Mucosa of gallbladder (tissue), 1 donor: ENCODE data around the gene AKAP12. TPM values are rescaled to one million over a fixed set of nuclear protein-coding genes. Genes with fewer than 3 reads are reported as not detected.
"Not testable (repeated sequence)": the region's sequence is repeated elsewhere in the genome, so short reads cannot be mapped to it uniquely, and the experiment has no call there.

Experiments
- DNase-seq: peaks from one replicate; pipeline ENCODE4 v3.0.0-alpha.2; 2020; ENCODE audit warnings: low spot score
- total RNA-seq: library from RNA; stranded (reverse); gene quantifications from one replicate; pipeline ENCODE4 v1.2.1, GENCODE V29; 2021
- donor health status: DM: no; HTN: no; CAD: no.

AKAP12 gene
- total RNA-seq, 1 donor from 2014 or later, result 81.0 TPM

DNA sequence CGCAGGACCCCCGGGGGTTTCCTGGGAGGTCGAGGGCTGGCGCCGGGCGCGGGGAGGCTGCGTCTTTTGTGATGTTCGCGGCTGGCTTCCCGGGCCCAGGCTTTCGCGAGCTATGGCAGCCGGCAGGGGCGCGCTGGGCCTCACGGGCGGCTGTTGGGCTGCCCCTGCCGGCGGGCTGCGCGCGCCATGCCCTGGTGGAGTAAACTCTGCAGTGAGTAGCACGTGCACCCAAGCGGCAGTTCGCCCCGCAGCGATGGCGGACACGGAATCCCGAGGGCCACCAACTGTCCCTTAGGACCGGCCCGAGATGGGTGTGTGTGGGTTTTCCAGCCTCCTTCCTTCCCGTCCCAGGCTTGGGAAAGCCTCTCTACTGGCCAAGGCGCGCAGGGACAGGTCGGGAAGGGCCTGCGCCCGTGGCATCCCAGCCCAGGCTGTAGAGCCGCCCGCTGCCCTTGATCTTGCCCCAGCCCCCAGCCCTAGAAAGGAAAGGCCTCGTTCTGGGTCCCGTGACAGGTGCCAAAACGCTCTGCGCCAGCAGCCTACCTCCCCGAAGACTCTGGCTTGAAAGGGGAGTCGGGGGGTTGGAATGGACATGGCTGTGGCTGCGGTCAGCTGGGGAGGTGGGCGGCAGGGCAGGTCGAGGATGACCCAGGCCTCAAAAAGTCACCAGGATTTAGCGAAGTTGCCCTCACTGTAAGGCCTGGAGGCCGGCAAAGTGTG lies 101.9 kb downstream of the AKAP12 start:
- DNase-seq, result no peak

DNA sequence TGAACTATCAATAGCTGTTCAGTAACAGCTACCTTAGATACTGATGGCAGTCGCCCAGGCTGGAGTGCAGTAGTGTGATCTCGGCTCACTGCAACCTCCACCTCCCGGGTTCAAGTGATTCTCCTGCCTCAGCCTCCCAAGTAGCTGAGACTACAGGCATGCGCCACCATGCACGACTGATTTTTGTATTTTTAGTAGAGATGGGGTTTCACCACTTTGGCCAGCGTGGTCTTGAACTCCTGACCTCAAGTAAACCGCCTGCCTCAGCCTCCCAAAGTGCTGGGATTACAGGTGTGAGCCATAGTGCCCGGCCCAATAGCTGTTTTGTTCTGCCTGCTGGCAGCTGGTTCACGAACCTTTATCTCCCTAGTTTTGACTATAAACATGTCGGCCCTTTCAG lies 103.0 kb downstream of the AKAP12 start:
- DNase-seq, result not testable (repeated sequence)

DNA sequence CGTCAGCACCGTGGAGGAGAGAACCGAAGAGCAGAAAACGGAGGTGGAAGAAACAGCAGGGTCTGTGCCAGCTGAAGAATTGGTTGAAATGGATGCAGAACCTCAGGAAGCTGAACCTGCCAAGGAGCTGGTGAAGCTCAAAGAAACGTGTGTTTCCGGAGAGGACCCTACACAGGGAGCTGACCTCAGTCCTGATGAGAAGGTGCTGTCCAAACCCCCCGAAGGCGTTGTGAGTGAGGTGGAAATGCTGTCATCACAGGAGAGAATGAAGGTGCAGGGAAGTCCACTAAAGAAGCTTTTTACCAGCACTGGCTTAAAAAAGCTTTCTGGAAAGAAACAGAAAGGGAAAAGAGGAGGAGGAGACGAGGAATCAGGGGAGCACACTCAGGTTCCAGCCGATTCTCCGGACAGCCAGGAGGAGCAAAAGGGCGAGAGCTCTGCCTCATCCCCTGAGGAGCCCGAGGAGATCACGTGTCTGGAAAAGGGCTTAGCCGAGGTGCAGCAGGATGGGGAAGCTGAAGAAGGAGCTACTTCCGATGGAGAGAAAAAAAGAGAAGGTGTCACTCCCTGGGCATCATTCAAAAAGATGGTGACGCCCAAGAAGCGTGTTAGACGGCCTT lies 110.0 kb downstream of the AKAP12 start:
- DNase-seq, result no peak

DNA sequence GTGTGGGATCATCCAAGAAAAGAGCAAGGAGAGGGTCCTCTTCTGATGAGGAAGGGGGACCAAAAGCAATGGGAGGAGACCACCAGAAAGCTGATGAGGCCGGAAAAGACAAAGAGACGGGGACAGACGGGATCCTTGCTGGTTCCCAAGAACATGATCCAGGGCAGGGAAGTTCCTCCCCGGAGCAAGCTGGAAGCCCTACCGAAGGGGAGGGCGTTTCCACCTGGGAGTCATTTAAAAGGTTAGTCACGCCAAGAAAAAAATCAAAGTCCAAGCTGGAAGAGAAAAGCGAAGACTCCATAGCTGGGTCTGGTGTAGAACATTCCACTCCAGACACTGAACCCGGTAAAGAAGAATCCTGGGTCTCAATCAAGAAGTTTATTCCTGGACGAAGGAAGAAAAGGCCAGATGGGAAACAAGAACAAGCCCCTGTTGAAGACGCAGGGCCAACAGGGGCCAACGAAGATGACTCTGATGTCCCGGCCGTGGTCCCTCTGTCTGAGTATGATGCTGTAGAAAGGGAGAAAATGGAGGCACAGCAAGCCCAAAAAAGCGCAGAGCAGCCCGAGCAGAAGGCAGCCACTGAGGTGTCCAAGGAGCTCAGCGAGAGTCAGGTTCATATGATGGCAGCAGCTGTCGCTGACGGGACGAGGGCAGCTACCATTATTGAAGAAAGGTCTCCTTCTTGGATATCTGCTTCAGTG lies 110.8 kb downstream of the AKAP12 start:
- no peak for DNase-seq

DNA sequence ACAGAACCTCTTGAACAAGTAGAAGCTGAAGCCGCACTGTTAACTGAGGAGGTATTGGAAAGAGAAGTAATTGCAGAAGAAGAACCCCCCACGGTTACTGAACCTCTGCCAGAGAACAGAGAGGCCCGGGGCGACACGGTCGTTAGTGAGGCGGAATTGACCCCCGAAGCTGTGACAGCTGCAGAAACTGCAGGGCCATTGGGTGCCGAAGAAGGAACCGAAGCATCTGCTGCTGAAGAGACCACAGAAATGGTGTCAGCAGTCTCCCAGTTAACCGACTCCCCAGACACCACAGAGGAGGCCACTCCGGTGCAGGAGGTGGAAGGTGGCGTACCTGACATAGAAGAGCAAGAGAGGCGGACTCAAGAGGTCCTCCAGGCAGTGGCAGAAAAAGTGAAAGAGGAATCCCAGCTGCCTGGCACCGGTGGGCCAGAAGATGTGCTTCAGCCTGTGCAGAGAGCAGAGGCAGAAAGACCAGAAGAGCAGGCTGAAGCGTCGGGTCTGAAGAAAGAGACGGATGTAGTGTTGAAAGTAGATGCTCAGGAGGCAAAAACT lies 111.5 kb downstream of the AKAP12 start:
- no peak for DNase-seq

DNA sequence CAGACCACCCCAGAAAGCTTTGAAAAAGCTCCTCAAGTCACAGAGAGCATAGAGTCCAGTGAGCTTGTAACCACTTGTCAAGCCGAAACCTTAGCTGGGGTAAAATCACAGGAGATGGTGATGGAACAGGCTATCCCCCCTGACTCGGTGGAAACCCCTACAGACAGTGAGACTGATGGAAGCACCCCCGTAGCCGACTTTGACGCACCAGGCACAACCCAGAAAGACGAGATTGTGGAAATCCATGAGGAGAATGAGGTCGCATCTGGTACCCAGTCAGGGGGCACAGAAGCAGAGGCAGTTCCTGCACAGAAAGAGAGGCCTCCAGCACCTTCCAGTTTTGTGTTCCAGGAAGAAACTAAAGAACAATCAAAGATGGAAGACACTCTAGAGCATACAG lies 112.0 kb downstream of the AKAP12 start:
- no peak for DNase-seq

DNA sequence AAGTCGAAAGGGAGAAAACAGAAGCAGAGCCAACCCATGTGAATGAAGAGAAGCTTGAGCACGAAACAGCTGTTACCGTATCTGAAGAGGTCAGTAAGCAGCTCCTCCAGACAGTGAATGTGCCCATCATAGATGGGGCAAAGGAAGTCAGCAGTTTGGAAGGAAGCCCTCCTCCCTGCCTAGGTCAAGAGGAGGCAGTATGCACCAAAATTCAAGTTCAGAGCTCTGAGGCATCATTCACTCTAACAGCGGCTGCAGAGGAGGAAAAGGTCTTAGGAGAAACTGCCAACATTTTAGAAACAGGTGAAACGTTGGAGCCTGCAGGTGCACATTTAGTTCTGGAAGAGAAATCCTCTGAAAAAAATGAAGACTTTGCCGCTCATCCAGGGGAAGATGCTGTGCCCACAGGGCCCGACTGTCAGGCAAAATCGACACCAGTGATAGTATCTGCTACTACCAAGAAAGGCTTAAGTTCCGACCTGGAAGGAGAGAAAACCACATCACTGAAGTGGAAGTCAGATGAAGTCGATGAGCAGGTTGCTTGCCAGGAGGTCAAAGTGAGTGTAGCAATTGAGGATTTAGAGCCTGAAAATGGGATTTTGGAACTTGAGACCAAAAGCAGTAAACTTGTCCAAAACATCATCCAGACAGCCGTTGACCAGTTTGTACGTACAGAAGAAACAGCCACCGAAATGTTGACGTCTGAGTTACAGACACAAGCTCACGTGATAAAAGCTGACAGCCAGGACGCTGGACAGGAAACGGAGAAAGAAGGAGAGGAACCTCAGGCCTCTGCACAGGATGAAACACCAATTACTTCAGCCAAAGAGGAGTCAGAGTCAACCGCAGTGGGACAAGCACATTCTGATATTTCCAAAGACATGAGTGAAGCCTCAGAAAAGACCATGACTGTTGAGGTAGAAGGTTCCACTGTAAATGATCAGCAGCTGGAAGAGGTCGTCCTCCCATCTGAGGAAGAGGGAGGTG lies 112.9 kb downstream of the AKAP12 start:
- DNase-seq, result no peak

DNA sequence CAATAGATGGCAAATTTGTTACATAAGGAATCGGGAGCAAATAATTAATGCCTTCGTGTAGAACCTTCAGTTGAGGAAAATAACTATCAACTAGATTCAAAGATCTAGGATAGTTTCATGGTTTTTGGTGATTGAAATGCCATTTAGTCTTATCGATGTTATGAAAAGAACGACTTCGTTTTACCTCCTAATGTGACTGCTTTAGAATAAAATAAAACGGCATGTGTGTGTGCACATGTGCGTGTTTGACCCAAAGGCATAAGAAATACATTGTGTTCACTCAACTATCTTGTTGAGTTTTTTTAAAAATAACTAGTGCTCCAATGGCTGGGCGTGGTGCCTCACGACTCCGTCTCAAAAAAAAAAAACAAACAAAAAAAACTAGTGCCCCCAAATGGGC lies 114.0 kb downstream of the AKAP12 start:
- no peak for DNase-seq

DNA sequence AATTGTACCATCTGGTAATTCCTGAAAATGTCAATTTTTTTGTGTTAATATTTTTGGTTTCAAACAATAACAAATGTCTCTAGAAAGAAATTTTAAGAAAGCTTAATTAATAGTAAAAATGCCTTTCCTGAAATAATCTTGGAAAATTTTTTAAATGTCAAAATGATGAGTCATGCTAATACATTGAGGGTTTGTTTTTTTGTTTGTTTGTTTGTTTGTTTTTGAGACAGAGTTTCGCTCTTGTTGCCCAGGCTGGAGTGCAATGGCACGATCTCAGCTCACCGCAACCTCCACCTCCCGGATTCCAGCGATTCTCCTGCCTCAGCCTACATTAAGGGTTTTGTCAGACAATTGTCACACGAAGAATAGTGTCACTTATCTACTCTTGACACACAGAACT lies 117.2 kb downstream of the AKAP12 start:
- DNase-seq, result not testable (repeated sequence)

DNA sequence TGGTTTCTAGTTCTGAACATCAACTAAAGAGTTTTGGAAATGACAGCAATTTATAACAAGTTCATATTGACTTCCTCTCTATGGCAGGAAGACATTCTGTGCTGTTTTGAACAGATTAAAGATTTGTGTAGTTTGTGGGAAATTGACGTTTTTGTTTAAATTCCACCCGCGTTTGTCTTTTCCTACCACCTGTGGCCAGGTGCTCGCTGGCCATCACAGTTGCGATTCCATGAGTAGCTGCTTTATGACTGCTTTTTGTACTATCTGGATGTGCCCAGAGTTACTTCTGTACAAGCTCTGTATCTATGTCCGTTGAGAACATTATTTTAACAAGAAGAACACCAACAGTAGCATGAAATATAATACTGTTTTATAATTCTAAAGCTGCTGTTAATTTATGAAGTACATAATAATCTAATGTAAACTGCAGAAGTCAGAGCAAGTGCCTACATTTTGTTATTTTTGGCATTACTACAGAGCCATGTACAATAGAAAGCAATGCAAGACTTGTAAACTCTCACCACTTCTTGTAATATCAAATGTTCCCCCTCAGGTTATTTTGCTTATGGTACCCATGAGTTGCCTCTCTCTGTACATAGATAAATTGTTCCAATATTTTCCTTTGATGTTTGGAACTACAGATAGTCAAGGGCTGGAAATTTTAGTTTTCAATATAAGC lies 118.1 kb downstream of the AKAP12 start:
- no peak for DNase-seq

DNA sequence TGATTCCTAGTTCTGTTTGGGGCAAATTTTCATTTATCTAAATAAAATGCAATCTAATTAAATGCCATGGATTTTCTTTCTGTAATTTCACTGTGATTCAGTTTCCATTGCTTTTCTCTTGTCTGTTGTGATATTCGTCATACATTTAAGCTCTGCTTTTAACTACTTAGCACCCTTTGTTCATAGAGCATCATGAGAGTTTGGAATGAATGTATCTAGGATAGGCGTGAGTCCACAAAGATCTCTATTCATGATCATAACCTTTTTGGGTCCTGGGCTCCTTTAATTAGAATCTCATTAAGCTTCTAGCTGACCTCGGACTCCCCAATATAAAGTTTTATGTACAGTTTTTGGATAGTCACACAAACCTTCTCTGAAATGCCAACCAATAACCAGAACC lies 118.7 kb downstream of the AKAP12 start:
- no peak for DNase-seq

DNA sequence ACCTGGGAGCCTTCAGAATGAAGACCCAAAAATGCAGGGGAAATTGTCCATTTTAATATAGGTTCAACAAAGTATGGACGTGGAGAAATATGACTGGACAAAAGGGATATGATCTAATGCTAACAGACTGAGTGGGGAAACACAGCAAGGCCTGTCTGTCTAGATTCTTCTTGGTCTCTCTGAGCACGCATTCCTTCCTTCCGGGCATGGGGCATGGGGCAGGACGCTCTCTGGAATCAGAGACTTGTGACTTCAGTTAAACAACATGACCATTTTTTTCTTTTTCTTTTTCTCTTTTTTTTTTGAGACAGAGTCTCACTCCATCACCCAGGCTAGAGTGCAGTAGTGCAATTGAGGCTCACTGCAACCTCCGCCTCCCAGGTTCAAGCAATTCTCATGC lies 119.7 kb downstream of the AKAP12 start:
- DNase-seq, result no peak

DNA sequence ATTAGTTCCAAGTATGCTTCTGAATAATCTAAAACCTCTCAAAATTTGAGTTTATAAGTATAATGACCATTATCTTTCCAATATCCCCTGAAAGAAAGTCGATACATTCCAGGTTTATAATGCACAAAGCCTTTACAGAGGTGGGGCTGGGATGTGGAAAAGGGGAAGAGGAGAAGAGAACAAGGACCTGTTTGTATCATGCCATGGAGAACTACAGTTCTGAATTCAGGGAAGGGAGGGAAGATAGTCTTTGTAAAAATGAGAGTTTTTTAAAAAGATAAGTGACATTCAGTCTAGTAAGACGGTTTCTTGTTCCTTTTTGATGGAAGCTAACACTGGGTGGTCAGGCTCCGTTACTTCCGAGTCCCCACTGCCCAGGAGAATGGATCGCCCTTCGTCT lies 125.5 kb downstream of the AKAP12 start:
- DNase-seq, result no peak

DNA sequence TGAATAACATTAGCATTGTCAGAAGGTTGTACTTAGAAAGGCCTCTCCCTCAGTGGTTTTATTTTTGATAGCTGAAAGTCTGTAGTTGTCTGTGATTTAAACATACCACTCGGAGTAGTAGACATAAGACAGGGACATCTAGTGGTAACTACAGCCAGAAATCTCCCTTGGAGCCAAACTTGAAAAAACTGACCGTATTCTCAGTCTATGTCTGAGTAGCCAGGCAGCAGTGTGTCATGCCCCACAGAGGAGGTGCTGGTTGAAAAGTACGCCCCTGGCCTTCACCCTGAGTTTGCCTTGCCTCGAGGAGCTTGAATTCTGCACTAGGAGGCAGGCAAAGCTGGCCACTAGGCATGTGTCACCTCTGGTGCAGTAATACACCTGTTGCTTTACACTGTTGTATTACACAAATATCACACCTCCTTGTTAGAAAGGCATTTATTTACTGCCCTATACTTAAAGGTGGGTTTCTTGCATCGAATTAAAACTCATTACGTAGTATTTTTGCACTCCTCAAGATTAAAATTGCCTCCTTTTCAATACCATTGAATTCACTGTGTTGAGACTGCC lies 130.8 kb downstream of the AKAP12 start:
- DNase-seq, result no peak

DNA sequence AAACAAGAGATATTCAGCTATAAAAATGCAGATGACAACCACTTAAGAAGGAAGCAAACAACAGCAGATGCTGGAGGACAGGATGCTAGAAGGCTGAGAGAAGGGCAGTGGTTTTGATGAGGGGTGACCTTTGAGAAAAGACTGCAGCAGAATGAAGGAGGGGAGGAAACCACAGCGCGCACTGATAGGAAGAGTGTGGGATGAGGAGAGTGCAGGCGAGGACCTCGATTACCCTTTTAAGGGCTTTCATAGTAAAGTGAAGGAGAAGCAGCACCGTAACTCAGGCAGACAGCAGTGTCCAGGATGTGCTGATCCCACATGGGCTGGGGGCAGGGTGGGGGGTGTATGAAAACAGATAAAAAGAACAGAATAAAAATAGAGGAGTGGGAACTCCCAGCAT lies 132.4 kb downstream of the AKAP12 start:
- DNase-seq, result no peak

DNA sequence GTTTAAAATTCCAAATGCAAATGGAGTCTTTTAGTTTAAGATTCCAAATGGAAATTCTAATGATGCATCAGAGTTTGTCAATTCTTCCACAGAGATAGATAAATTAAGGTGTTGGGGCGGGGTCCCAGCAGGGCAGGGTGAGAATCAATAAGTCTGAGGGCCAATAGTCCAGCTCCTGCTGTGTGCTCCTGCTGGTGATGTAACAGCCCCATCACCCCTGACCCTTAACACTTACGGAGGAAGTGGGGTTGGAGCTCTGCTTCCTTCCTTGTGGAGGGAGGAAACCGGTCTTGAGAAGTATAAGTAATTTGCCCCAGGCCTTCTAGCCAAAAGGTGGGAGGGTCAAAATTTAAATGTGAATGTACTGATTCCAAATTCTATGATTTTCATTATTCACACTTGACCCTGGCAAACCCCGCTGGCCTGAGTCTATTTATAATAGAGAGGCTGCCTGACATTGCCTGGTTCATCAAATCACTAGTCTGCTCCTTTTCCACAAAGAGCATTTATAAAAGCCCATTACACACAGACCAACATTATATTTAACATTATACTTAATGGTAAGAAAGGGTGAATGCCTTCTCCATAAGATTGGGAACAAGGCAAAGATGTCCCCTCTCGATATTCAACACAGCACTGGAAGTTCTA lies 134.4 kb downstream of the AKAP12 start:
- no peak for DNase-seq

DNA sequence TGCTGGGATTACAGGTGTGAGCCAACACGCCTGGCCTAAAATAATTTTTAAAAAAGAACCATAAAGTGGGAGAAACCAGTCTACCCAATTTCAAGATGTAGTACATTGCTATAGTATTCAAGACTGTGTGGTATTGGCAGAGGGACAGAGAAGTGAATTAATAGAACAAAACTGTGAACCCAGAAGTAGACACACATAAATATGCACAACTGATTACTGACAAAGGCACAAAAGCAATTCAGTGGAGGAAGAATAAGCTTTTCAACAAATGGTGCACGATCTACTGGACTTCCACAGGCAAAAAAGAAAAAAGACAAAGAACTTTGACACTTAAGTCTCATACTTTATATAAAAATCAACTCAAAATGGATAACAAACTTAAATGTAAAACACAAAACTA lies 136.1 kb downstream of the AKAP12 start:
- DNase-seq, result no peak

DNA sequence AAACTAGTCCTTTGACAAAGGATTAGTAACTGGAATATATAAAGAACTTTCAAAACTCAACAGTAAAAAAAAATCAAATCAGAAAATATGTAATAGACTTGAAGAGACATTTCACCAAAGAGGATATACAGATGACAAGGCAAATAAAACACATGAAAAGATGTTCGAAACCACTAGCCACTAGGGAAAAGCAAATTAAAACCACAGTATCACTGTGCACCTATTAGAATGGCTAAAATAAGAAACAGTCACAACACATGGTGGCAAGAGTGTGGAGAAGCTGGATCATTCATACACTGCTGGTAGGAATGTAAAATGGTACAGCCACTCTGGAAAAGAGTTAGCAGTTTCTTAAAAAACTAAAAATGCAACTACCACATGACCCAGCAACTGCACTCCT lies 136.7 kb downstream of the AKAP12 start:
- no peak for DNase-seq

DNA sequence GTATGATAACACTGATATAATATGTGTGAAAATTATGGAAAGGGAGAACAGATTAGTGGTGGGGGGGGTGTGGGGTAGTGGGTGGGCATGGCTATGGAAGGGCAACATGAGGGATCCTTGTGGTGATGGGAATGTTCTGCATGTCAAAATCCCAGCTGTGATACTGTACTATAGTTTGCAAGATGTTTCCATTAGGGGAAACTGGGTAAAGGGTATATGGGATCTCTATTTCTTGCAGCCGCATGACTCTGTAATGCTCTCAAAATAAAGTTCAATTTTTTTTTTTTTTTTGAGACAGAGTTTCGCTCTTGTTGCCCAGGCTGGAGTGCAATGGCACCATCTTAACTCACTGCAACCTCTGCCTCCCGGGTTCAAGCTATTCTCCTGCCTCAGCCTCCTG lies 137.3 kb downstream of the AKAP12 start:
- no peak for DNase-seq
